ENCODE results near the gene SPATA13.
"Not testable (repeated sequence)": the region's sequence is repeated elsewhere in the genome, so short reads cannot be mapped to it uniquely, and the experiment has no call there.

The SPATA13 gene

GRCh38 chr13:24160458-24161009, at the start of gene SPATA13:
SPATA13 (plus strand) TSS chr13:24160720; CDS start chr13:24222930, 62,210 bp downstream.
- peak; percentile 81 for DNase-seq (ENCODE audit: low read depth)

- no peak for DNase-seq (ENCODE audit: low read depth)
Observed at GRCh38 chr13:24112791-24113190, 47.7 kb upstream of the SPATA13 start.

DNA sequence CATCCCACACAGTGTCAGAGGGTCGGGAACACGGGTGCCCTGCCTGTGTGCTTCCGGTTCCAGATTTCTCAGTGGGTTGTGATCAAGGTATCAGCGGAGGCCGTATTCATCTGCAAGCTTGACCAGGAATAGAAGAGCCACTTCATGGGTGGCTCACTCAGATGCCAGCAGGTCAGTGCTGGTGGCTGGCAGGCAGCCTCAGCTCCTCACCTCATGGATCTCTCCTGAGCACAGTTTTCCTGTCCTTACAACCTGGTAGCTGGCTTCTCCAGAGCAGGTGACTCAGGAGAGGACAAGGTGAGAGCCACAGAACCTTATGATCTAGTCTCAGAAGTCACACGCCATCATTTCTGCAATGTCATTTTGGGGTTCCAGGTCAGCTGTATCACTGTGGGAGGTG, 44.8 kb upstream of the SPATA13 start:
- DNase-seq (ENCODE audit: low read depth), result no peak

- DNase-seq (ENCODE audit: low read depth), result no peak
Observed at GRCh38 chr13:24116131-24116530, 44.4 kb upstream of the SPATA13 start.

DNA sequence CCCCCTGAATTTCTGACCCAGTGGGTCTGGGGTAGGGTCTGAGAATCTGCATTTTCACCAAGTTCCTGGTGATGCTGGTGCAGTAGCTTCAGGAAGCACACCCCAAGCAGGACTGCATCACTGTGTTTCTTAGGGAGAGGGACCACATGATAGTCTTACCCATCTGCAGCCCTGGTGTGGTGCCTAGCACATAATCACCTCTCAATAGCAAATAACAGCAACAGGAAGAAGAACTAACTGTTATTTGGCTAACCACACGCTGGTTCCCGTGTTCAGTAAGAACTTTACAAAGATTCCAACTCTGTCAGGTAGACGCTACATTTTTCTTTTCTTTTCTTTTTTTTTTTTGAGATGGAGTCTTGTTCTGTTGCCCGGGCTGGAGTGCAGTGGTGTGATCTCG, 41.9 kb upstream of the SPATA13 start:
- DNase-seq (ENCODE audit: low read depth), result no peak

GRCh38 chr13:24119626-24120508, 40.7 kb upstream of the SPATA13 start:
- DNase-seq (ENCODE audit: low read depth), result no peak

DNA sequence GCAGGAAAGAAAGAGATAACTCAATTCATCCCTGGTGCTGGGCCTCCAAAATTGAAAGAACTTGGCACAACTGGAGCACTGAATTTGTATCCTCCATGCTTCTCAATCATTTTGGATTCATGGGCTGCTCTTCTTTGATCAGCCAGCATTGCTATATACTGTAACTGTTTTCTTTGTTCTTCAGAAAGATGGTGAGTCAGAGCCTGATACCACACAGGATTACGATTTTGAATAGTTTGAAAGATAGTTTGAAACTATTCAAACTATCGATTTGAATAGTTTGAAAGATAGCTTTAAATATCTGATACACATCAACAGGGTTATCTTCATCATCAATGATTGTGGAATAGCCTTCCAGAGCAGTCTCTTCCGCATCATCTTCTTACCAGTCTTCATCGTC, 38.5 kb upstream of the SPATA13 start:
- not testable (repeated sequence) for DNase-seq (ENCODE audit: low read depth)

- DNase-seq (ENCODE audit: low read depth), result no peak
Observed at GRCh38 chr13:24122569-24122968, 38.0 kb upstream of the SPATA13 start.

DNA sequence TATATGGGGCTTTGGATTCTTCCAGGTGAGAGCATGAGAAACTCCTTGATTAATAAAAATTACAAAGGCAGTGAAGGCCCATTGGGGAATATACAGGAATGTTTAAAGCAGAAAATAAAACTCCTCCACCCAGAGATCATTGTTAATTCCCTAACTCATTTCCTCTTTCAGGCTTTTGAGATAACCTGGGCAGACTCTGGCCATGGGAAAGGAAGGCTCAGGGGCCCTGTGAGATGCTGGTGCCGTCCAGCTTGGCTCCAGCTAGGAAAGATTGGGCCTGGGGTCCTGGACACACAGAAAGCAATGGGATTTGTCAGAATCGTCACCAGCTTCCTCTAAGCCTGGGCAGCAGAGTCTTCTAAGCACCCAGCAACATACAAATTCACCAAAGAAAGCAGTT, 36.8 kb upstream of the SPATA13 start:
- DNase-seq (ENCODE audit: low read depth), result no peak

DNA sequence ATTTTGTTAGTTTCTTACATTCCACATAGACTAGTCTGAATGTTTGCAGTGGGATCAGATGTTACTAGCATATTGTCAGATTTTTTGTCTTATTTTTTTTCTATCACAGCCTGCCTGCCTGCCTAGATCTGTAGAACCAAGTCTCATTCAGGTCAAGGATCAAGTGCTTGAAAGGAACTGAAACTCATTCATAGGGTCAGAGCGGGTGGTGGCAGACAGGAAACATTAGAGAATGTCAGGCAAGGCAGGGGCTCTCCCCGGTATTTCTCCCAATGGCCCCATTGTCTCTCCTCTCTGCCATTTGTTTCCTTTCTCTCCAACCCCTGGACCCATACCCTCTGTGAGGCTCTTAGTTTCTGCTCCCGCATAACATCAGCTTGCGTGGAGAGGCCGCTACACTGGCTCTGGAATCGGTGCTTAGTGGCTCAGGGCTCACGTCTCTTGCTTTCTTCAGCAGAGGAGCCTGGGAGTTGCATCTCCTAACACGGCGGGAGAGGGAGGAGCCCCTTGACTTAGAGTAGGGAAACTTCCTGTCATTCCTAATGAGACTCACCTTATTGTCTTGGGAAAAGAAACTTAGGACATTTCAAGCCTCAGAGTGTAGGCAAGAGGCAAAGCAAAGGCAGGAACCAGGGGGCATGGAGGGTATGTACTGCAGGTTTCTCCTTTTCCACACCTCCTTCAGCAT, 35.6 kb upstream of the SPATA13 start:
- no peak for DNase-seq (ENCODE audit: low read depth)

GRCh38 chr13:24127116-24127631, 33.3 kb upstream of the SPATA13 start:
- no peak for DNase-seq (ENCODE audit: low read depth)

DNA sequence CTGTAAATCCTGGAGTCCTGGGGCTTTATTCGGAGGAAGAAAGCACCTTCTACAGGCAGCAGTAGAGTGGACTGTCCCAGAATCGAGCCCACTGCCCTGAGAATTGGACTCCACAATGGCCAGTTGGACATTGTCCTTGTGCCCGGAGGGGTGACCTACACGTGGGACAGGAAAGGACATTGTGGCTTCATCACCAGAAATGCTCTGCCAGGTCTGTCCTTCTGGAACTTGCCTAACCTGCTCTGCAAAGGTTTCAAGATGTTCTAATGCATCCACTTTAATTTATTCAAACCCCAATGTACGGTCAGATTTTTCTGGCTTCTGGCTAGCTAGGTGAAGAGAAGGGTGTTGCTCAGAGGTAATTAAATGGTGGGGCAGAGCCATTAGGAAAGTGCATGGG, 32.4 kb upstream of the SPATA13 start:
- no peak for DNase-seq (ENCODE audit: low read depth)

DNA sequence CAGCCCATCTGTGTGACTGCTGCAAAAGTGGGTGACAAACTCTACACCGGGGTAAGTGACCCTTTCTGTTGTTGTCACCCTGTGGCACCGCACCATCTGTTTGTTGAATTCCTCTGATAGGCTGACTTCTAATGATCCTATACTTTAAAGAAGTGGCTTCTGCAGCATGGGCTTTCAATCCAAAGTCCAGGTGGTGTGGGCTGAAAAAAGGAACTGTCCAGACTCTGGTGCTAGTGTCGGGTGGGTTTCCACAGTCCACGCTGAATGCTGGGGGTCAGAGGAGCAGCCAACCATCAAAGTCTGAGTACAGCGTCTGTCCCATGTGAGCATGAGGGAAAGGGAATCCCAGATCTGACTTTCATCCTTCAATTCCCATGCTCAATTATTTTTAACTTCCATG, 31.6 kb upstream of the SPATA13 start:
- no peak for DNase-seq (ENCODE audit: low read depth)

- no peak for DNase-seq (ENCODE audit: low read depth)
Observed at GRCh38 chr13:24129914-24130774, 30.4 kb upstream of the SPATA13 start.

GRCh38 chr13:24131749-24132148, 28.8 kb upstream of the SPATA13 start:
- DNase-seq (ENCODE audit: low read depth), result no peak

DNA sequence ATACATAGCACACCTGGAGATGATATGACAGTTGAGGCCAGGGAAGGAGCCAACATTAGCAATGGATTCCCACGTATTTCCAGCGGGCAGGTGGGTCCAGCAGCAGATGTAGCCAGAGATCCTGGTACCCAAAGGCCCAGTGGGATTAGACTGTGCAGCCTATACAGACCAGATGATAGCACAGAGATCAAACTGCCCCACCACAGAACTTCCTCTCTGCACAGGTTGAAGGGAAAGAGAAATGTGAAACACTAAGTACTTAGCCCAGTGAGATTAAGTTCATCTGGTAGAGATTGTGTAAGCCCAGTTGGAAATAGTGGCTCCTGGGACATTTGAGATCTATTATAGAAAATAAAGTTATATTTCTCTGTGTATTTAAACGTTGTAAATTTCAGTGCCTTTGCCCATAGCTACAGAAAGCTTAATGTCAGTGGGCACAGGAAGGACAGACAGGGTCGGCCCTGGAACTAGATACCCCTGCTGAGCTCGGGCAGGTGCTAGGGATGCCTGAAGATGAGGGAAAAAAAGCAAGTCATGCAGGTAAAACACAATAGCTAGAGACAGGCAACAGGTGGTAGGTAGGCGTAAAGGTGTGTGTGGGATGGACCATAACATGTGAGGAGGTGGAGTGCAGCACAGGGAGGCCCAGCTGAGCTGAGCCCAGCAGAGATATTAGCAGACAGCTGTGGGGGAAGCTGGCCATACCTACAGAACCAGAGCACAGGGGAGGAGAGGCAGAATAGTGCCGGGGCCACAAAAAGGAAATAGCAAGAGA, 27.3 kb upstream of the SPATA13 start:
- DNase-seq (ENCODE audit: low read depth), result no peak

DNA sequence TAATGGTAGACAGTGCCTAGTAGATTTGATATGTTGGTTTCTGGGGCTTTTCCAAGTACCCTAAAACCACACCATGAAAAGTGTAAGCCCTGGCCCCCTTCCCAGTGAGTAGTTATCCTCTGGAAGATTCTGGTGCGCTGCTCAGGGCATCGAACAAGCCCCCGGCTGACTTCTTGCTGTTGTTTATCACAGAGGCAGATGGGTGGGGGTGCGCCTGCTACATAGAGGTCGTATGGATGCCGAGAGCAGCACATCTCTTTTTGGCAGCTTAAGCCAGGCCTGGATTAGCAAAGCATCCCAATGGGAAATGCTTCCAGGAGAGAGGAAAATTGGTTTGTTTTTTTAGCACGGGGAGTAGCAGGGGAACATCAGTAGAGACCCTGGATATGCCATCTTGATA, 26.3 kb upstream of the SPATA13 start:
- DNase-seq (ENCODE audit: low read depth), result no peak

DNA sequence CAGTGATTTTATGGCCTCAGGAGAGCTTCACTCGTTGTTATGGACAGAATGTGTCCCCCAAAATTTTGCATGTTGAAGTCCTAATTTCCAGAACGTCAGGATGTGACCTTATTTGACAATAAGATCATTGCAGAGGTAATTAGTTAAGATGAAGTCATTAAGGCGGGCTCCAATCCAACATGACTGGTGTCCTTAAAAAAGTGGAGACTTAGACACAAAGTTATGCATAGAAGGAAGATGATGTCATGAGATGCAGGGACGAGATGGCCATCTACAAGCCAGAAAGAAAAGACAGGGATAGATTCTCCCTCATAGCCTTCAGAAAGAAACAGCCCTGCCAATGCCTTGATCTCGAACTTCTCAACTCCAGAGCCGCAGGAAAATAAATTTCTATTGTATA, 25.8 kb upstream of the SPATA13 start:
- no peak for DNase-seq (ENCODE audit: low read depth)

DNA sequence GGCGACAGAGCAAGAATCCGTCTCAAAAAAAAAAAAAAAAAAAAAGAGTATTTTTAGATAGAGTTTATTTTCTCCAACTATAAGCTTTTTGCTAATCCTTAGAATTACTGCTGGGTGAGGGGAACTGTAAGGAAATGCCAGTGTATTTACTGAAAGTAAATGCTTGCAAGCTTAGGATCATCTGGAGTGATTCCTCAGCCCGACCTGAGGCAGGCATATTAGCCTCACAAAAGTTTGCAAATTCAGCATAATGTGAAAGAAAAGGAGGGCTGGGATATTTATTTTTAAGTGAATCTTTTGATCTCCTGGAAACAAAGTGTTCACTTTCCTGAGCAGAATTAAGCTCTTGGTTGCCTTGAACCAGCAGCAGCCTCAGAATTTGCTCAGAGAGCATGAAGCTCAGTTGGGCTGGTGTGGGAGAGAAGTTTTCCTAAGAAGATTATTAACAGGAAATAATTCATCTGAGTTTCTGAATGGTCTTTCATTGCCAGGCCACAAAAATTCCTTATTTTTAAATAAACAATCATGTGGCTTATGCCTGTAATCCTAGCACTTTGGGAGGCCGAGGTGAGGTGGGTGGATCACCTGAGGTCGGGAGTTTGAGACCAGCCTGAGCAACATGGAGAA, 24.7 kb upstream of the SPATA13 start:
- no peak for DNase-seq (ENCODE audit: low read depth)

DNA sequence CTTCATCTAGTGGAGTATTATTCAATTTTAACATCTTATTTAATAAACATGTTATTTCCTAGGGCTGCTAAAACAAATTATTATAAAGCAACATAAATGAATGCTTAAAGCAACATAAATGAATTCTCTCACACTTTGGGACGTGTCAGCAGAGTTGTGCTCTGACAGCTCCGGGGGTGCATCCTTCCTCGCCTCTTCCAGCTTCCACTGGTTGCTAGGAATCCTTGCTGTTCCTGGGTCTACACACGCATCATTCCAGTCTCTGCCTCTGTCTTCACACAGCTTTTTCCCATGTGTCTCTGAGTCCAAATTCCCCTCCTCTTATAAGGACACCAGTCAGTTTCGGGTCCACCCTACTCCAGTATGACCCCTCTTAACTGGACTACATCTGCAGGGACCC, 21.6 kb upstream of the SPATA13 start:
- DNase-seq (ENCODE audit: low read depth), result no peak
